Colonic mucosa (tissue), 4 donors: ENCODE measurements around the gene ASTN2. TPM values are rescaled to one million over a fixed set of nuclear protein-coding genes. Genes with fewer than 3 reads are reported as not detected.
"Not testable (repeated sequence)": the region's sequence is repeated elsewhere in the genome, so short reads cannot be mapped to it uniquely, and the experiment has no call there.

Experiments
- DNase-seq: peaks from one replicate; pipeline ENCODE4 v3.0.0-alpha.2; 2020
- H3K27ac ChIP-seq: fragments of 200-600 bp; one replicate; pipeline ENCODE4 v1.8.0; 2021
- H3K27me3 ChIP-seq: fragments of 200-600 bp; one replicate; pipeline ENCODE4 v1.8.0; 2021
- H3K36me3 ChIP-seq: fragments of 200-600 bp; one replicate; pipeline ENCODE4 v1.8.0; 2021
- H3K4me1 ChIP-seq: fragments of 200-600 bp; one replicate; pipeline ENCODE4 v1.8.0; 2021; ENCODE audit warnings: mild to moderate bottlenecking
- H3K4me3 ChIP-seq: fragments of 200-600 bp; one replicate; pipeline ENCODE4 v1.8.0; 2021
- H3K9ac ChIP-seq, 2 donors: one replicate each; pipeline ENCODE4 v1.7.0; 2013; ENCODE audit warnings: control low read depth in 2 of 2, low read depth in 2 of 2, low read length in 2 of 2
- H3K9me3 ChIP-seq: fragments of 200-600 bp; one replicate; pipeline ENCODE4 v1.8.0; 2021
- CTCF ChIP-seq: fragments of 200-600 bp; IDR thresholded peaks from one replicate; pipeline ENCODE4 v1.8.0; 2022; ENCODE audit warnings: antibody characterized with exemption, mild to moderate bottlenecking
- intact Hi-C: fragments of 100-400 bp; cut with DNase I; formaldehyde crosslinking; loops from one replicate; pipeline ENCODE4 v1.14.1; 2022
- total RNA-seq, 2 donors: library from RNA; stranded (reverse); fragmentation: NEBNext Ultra II Directional in 1 of 2; extraction: Animal tissue kit (Norgen Biotek cat#: 25700) in 1 of 2; gene quantifications; one replicate each; pipeline ENCODE4 v1.2.1, GENCODE V29; 2021
- donor health status: healthy.
- donor health status: DM: no; HTN: no; CAD: no.
- donor health status: DM: no; HTN: no; CAD: no.

ASTN2 gene
- total RNA-seq, 2 donors from 2014 or later = 2.5 to 6.1 TPM

- Histone ChIP-seq H3K9me3 (no peaks in the 10 kb centered on the region), H3K4me1 (no peaks in the 10 kb centered on the region), H3K36me3 (no peaks in the 10 kb centered on the region), H3K27ac (no peak overlapping the region), H3K9ac (no peak overlapping the region), H3K4me3 (no peak overlapping the region), H3K27me3 (no peaks in the 10 kb centered on the region)
- intact Hi-C loops = no loop called here
- TF ChIP-seq CTCF = no peak
- no peak for DNase-seq
Measured at GRCh38 chr9:116843863-116844620, 570.8 kb downstream of the ASTN2 start.

- Histone ChIP-seq H3K4me3 (no peak overlapping the region), H3K4me1 (no peaks in the 10 kb centered on the region), H3K36me3 (no peaks in the 10 kb centered on the region), H3K27ac (no peak overlapping the region), H3K9ac (no peak overlapping the region), H3K27me3 (no peaks in the 10 kb centered on the region), H3K9me3 (no peaks in the 10 kb centered on the region)
- intact Hi-C loops = no loop called here
- no peak for TF ChIP-seq CTCF
- DNase-seq = no peak
Measured at GRCh38 chr9:116842658-116843057, 572.2 kb downstream of the ASTN2 start.

DNA sequence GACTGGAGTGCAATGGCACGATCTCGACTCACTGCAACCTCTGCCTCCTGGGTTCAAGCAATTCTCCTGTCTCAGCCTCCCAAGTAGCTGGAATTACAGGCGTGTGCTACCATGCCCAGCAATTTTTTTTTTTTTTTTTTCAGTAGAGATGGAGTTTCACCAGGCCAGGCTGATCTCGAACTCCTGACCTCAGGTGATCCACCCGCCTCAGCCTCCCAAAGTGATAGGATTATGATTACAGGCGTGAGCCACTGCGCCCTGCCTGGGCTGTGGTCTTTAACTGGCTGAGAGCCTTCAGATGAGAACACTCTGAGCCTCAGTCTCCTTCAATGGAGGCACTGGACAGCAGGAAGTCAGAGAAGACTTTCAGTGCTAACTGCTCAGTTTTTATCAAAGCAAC is 576.4 kb downstream of the ASTN2 start:
- H3K27me3 ChIP-seq, H3K27ac ChIP-seq, H3K36me3 ChIP-seq, intact Hi-C loops, H3K4me3 ChIP-seq, H3K9me3 ChIP-seq, DNase-seq, H3K9ac ChIP-seq, H3K4me1 ChIP-seq: not testable (repeated sequence)

GRCh38 chr9:116837018-116837989 is 577.6 kb downstream of the ASTN2 start:
- no peaks in the 10 kb centered on the region for H3K36me3 ChIP-seq
- H3K27ac ChIP-seq = no peak overlapping the region
- DNase-seq = no peak
- H3K4me1 ChIP-seq = no peaks in the 10 kb centered on the region
- no peaks in the 10 kb centered on the region for H3K27me3 ChIP-seq
- no peak overlapping the region for H3K9ac ChIP-seq
- H3K4me3 ChIP-seq = no peak overlapping the region
- TF ChIP-seq CTCF = no peak
- intact Hi-C loops = no loop called here
- H3K9me3 ChIP-seq = no peaks in the 10 kb centered on the region

- H3K27me3 ChIP-seq, H3K27ac ChIP-seq, H3K4me1 ChIP-seq, H3K9me3 ChIP-seq, H3K36me3 ChIP-seq, DNase-seq, H3K9ac ChIP-seq, intact Hi-C loops, H3K4me3 ChIP-seq: not testable (repeated sequence)
Measured at GRCh38 chr9:116830321-116830720, 584.5 kb downstream of the ASTN2 start.

DNA sequence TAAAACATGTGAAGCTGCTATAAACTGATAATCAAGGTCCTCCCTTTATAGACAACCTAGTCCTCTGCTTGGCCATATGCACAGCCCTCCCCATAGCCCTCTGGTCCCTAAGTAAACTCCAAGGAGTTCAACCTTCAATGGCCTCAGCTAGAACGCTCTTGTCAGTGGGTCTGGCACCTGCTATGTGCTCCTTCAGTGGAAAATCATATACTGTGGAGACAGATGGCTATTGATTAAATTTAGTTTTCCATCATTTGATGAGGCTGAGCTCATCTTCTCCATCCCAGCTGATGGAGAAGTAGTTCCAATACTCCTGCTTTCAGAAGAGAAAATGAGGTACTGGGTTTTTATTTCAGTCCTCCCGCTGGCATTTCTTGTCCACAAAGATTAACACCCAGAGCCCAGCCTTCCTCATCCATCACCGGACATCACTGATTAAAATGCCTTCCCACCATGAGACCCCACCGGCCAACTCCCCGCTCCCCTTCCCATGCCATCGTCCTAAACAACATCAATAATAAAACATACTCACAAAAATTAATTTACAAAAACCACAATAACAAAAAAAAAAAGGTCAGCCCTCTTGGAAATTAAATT is 593.1 kb downstream of the ASTN2 start:
- Histone ChIP-seq H3K4me3 (no peak overlapping the region), H3K4me1 (no peaks in the 10 kb centered on the region), H3K27me3 (no peaks in the 10 kb centered on the region), H3K9me3 (no peaks in the 10 kb centered on the region), H3K36me3 (no peaks in the 10 kb centered on the region), H3K27ac (no peak overlapping the region), H3K9ac (no peak overlapping the region)
- intact Hi-C loops = no loop called here
- no peak for DNase-seq
- no peak for TF ChIP-seq CTCF
